ENCODE measurements around the gene C11orf21. TPM values are rescaled to one million over a fixed set of nuclear protein-coding genes. Genes with fewer than 3 reads are reported as not detected.
A peak's percentile ranks its signal among the peaks of the same experiment; 100 is the strongest.

Gene C11orf21
- total and polyA plus RNA-seq, 2 experiments from 2014 or later = not detected

DNA sequence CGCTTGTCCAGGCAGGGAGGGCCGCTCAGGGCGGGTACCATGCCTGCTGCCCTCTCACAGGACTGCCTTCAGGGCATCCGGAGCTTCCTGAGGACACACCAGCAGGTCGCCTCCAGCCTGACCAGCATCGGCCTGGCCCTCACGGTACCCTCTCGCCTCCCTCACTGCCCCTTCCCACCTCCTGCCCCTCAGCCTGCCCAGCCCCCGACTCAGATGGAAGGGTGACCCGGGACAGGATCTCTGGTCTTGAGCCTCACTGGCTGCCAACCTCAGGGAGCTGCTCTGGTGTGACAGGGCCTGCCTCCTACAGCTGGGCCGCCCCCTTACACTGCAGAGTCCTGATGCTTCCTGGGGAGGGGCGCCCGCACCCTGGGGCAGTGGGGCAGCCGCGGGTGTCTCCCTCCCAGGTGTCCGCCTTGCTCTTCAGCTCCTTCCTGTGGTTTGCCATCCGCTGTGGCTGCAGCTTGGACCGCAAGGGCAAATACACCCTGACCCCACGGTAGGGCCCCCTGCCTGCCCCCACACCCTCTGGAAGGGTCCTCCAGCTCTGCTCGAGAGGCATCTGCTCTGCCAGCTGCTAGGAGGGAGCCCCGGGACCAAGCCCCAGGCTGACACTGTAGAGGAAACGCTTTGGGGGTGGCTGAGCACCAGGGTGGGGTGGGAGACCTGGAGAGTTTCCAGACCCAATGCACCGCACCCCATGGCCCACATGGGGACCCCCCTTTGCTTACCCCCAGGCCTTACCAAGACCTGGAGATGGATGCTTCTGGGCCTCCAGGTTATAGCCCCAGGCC, 14.6 kb upstream of the C11orf21 start:
- no peaks in the 10 kb centered on the region for H4K20me1 ChIP-seq (ENCODE audit: insufficient read depth)

GRCh38 chr11:2315395-2316168, 13.9 kb upstream of the C11orf21 start:
- peaks cover 17% of the 10 kb centered on the region for H3K4me1 ChIP-seq (ENCODE audit: insufficient read depth)
- no peaks in the 10 kb centered on the region for H3K27me3 ChIP-seq (replicated peaks; ENCODE audit: insufficient read depth)
- DNase-seq = no peak
- no peaks in the 10 kb centered on the region for H3K9me2 ChIP-seq (ENCODE audit: insufficient read depth)
- H3K4me3 ChIP-seq = no peak overlapping the region
- H3K27ac ChIP-seq = no peak overlapping the region
- H3K79me2 ChIP-seq (ENCODE audit: insufficient read depth) = no peaks in the 10 kb centered on the region
- TF ChIP-seq EZH2phosphoT487 (IDR thresholded peaks at IDR 0.05; ENCODE audit: insufficient read depth, low read depth) (no peak), EZH2 (IDR thresholded peaks at IDR 0.05; ENCODE audit: insufficient read depth, poor library complexity, severe bottlenecking) (no peak)
- in situ Hi-C loops (cut with MboI) = loop anchor here (10.0 to 25.0 kb wide), 2 partner anchors 59 to 572 kb away; partner anchors contain the start of genes CD81 and CDKN1C
- H3K36me3 ChIP-seq (ENCODE audit: low read depth) = no peaks in the 10 kb centered on the region
- H3K9me3 ChIP-seq (ENCODE audit: low read depth) = no peaks in the 10 kb centered on the region
- H4K20me1 ChIP-seq (ENCODE audit: insufficient read depth) = no peaks in the 10 kb centered on the region
- H2AFZ ChIP-seq = peak overlapping the region; percentile 63
- no peak overlapping the region for H3K4me2 ChIP-seq (ENCODE audit: unreplicated experiment)
- H3F3A ChIP-seq (ENCODE audit: insufficient read depth) = no peaks in the 10 kb centered on the region
- no peak overlapping the region for H3K9ac ChIP-seq
- 67 to 84% methylated on average over 15 to 25 of the region's 25 CpGs for WGBS, 2 experiments (ENCODE audit: low coverage in 1 of 2, low lambda C conversion rate in 2 of 2, missing lambda C conversion rate in 2 of 2)

More for the DNA sequence above, 14.6 kb upstream of the C11orf21 start:
- H3K36me3 ChIP-seq (ENCODE audit: low read depth) = no peaks in the 10 kb centered on the region
- no peak for DNase-seq
- peaks cover 17% of the 10 kb centered on the region for H3K4me1 ChIP-seq (ENCODE audit: insufficient read depth)
- no peak overlapping the region for H3K27ac ChIP-seq
- H3K79me2 ChIP-seq (ENCODE audit: insufficient read depth) = no peaks in the 10 kb centered on the region
- no peak overlapping the region for H3K4me3 ChIP-seq
- in situ Hi-C loops (cut with MboI) = loop anchor here (10.0 to 25.0 kb wide), 2 partner anchors 58 to 571 kb away; partner anchors contain the start of genes CD81 and CDKN1C
- no peak overlapping the region for H3K9ac ChIP-seq
- no peak overlapping the region for H2AFZ ChIP-seq
- WGBS, 2 experiments (ENCODE audit: low coverage in 1 of 2, low lambda C conversion rate in 2 of 2, missing lambda C conversion rate in 2 of 2) = 90% methylated on average over 10 to 21 of the region's 23 CpGs
- no peak for TF ChIP-seq EZH2phosphoT487 (IDR thresholded peaks at IDR 0.05; ENCODE audit: insufficient read depth, low read depth)
- TF ChIP-seq EZH2 (IDR thresholded peaks at IDR 0.05; ENCODE audit: insufficient read depth, poor library complexity, severe bottlenecking) = no peak
- H3K4me2 ChIP-seq (ENCODE audit: unreplicated experiment) = no peak overlapping the region
- H3K9me3 ChIP-seq (ENCODE audit: low read depth) = no peaks in the 10 kb centered on the region
- H3F3A ChIP-seq (ENCODE audit: insufficient read depth) = no peaks in the 10 kb centered on the region
- H3K9me2 ChIP-seq (ENCODE audit: insufficient read depth) = no peaks in the 10 kb centered on the region
- H3K27me3 ChIP-seq (replicated peaks; ENCODE audit: insufficient read depth) = no peaks in the 10 kb centered on the region

- peak overlapping the region; percentile 27 for H3K9ac ChIP-seq
- no peaks in the 10 kb centered on the region for H3F3A ChIP-seq (ENCODE audit: insufficient read depth)
- H4K20me1 ChIP-seq (ENCODE audit: insufficient read depth) = no peaks in the 10 kb centered on the region
- H3K27ac ChIP-seq = no peak overlapping the region
- H2AFZ ChIP-seq = peak overlapping the region; percentile 69
- no peaks in the 10 kb centered on the region for H3K9me2 ChIP-seq (ENCODE audit: insufficient read depth)
- H3K4me1 ChIP-seq (ENCODE audit: insufficient read depth) = peaks cover 17% of the 10 kb centered on the region
- H3K4me2 ChIP-seq (ENCODE audit: unreplicated experiment) = no peak overlapping the region
- no peaks in the 10 kb centered on the region for H3K9me3 ChIP-seq (ENCODE audit: low read depth)
- no peak overlapping the region for H3K4me3 ChIP-seq
- TF ChIP-seq EZH2phosphoT487 (IDR thresholded peaks at IDR 0.05; ENCODE audit: insufficient read depth, low read depth) = no peak
- no peak for TF ChIP-seq EZH2 (IDR thresholded peaks at IDR 0.05; ENCODE audit: insufficient read depth, poor library complexity, severe bottlenecking)
- DNase-seq = peak; percentile 71
- H3K79me2 ChIP-seq (ENCODE audit: insufficient read depth) = no peaks in the 10 kb centered on the region
- in situ Hi-C loops (cut with MboI) = loop anchor here (10.0 to 25.0 kb wide), 2 partner anchors 60 to 573 kb away; partner anchors contain the start of genes CD81 and CDKN1C
- no peaks in the 10 kb centered on the region for H3K36me3 ChIP-seq (ENCODE audit: low read depth)
- 32 to 37% methylated on average over 9 to 16 of the region's 16 CpGs for WGBS, 2 experiments (ENCODE audit: low coverage in 1 of 2, low lambda C conversion rate in 2 of 2, missing lambda C conversion rate in 2 of 2)
- no peaks in the 10 kb centered on the region for H3K27me3 ChIP-seq (replicated peaks; ENCODE audit: insufficient read depth)
Measured at GRCh38 chr11:2314525-2315394, 13.0 kb upstream of the C11orf21 start.

- H4K20me1 ChIP-seq (ENCODE audit: insufficient read depth) = no peaks in the 10 kb centered on the region
- WGBS, 2 experiments (ENCODE audit: low coverage in 1 of 2, low lambda C conversion rate in 2 of 2, missing lambda C conversion rate in 2 of 2) = 85 to 86% methylated on average over 6 to 7 of the region's 7 CpGs
- H3K79me2 ChIP-seq (ENCODE audit: insufficient read depth) = no peaks in the 10 kb centered on the region
- H3F3A ChIP-seq (ENCODE audit: insufficient read depth) = no peaks in the 10 kb centered on the region
- TF ChIP-seq EZH2 (IDR thresholded peaks at IDR 0.05; ENCODE audit: insufficient read depth, poor library complexity, severe bottlenecking) (no peak), EZH2phosphoT487 (IDR thresholded peaks at IDR 0.05; ENCODE audit: insufficient read depth, low read depth) (no peak)
- H2AFZ ChIP-seq = no peak overlapping the region
- DNase-seq = no peak
- no peaks in the 10 kb centered on the region for H3K36me3 ChIP-seq (ENCODE audit: low read depth)
- no peaks in the 10 kb centered on the region for H3K9me2 ChIP-seq (ENCODE audit: insufficient read depth)
- no peak overlapping the region for H3K27ac ChIP-seq
- no peaks in the 10 kb centered on the region for H3K27me3 ChIP-seq (replicated peaks; ENCODE audit: insufficient read depth)
- H3K4me3 ChIP-seq = no peak overlapping the region
- H3K9ac ChIP-seq = no peak overlapping the region
- H3K4me2 ChIP-seq (ENCODE audit: unreplicated experiment) = no peak overlapping the region
- no peaks in the 10 kb centered on the region for H3K9me3 ChIP-seq (ENCODE audit: low read depth)
- in situ Hi-C loops (cut with MboI) = loop anchor here (10.0 to 25.0 kb wide), 2 partner anchors 61 to 573 kb away; partner anchors contain the start of genes CD81 and CDKN1C
- H3K4me1 ChIP-seq (ENCODE audit: insufficient read depth) = peaks cover 17% of the 10 kb centered on the region
Measured at GRCh38 chr11:2314136-2314524, 12.4 kb upstream of the C11orf21 start.

All from GM23248 (cell line).